CD4-positive, alpha-beta T cell (primary cell): ENCODE measurements around the gene KIAA2012. TPM values are rescaled to one million over a fixed set of nuclear protein-coding genes. Genes with fewer than 3 reads are reported as not detected.

Source experiments
- ATAC-seq: fragments of 200-7000 bp; cut with Tn5 transposase; one replicate; pipeline ENCODE4 v1.10.0; 2022; ENCODE audit warnings: mild to moderate bottlenecking; ENCODE audit not compliant: poor library complexity
- CTCF ChIA-PET: fragments of 350-600 bp; sonication (Branson Sonifier 250); formaldehyde crosslinking; loops from one replicate; lab custom pipeline; 2021; ENCODE audit warnings: antibody characterized with exemption, inconsistent platforms; lab: Charles Lee
- POLR2A ChIA-PET: fragments of 350-600 bp; sonication (Branson Sonifier 250); formaldehyde crosslinking; loops from one replicate; lab custom pipeline; 2021; ENCODE audit warnings: antibody characterized with exemption, inconsistent platforms; lab: Charles Lee
- DNase-seq, 14 experiments: peaks; one replicate each; pipeline ENCODE4 v3.0.0-alpha.2; 2013 to 2020; ENCODE audit warnings: mixed read lengths in 2 of 14
- H3K27ac ChIP-seq, 2 donors: one replicate each; pipeline versions ENCODE4 v1.5.1 to v1.7.0; 2013; ENCODE audit warnings: low read length in 2 of 2, low read depth in 1 of 2, mild to moderate bottlenecking in 1 of 2
- H3K27me3 ChIP-seq, 2 experiments: 1 replicate in 1 of 2; 2 replicates in 1 of 2; pipeline versions ENCODE4 v1.6.1 to v1.7.0; 2013; ENCODE audit warnings: low read length in 2 of 2, control low read depth in 1 of 2, mild to moderate bottlenecking in 1 of 2, moderate library complexity in 1 of 2; ENCODE audit not compliant: insufficient read depth in 2 of 2, control insufficient read depth in 1 of 2
- H3K36me3 ChIP-seq: one replicate; pipeline ENCODE4 v1.6.1; 2013; ENCODE audit warnings: low read length, control low read depth; ENCODE audit not compliant: insufficient read depth
- H3K4me1 ChIP-seq: one replicate; pipeline ENCODE4 v1.6.1; 2013; ENCODE audit warnings: low read length, control low read depth; ENCODE audit not compliant: insufficient read depth
- H3K4me3 ChIP-seq: one replicate; pipeline ENCODE4 v1.5.1; 2013; ENCODE audit warnings: mild to moderate bottlenecking, low read length, moderate library complexity
- H3K9me3 ChIP-seq, 2 experiments: 1 replicate in 1 of 2; 2 replicates in 1 of 2; pipeline versions ENCODE4 v1.6.1 to v1.7.0; 2013; ENCODE audit warnings: low read length in 2 of 2, mild to moderate bottlenecking in 2 of 2, control low read depth in 1 of 2, moderate library complexity in 1 of 2; ENCODE audit not compliant: control insufficient read depth in 1 of 2, insufficient read depth in 1 of 2
- H3K27ac Mint-ChIP-seq: one replicate; pipeline ENCODE4 v1.8.0; 2020; ENCODE audit warnings: mixed read lengths
- H3K27me3 Mint-ChIP-seq: one replicate; pipeline ENCODE4 v1.8.0; 2021; ENCODE audit warnings: mixed read lengths
- H3K36me3 Mint-ChIP-seq: one replicate; pipeline ENCODE4 v1.8.0; 2021; ENCODE audit warnings: low read depth, mixed read lengths
- H3K4me1 Mint-ChIP-seq: one replicate; pipeline ENCODE4 v1.8.0; 2021; ENCODE audit warnings: low read depth, mixed read lengths
- H3K4me3 Mint-ChIP-seq: one replicate; pipeline ENCODE4 v1.8.0; 2020; ENCODE audit warnings: mild to moderate bottlenecking, mixed read lengths
- H3K9me3 Mint-ChIP-seq: one replicate; pipeline ENCODE4 v1.8.0; 2020; ENCODE audit warnings: mixed read lengths
- intact Hi-C, 2 experiments: fragments of 100-400 bp; cut with DNase I in 1 of 2; cut with micrococcal nuclease in 1 of 2; formaldehyde crosslinking; loops; one replicate each; pipeline versions ENCODE4 v1.15.1 to v1.9.0; 2023 to 2025; cut with DNase I, micrococcal nuclease
- total RNA-seq, 174 experiments: library from RNA in 2 of 174; stranded (reverse) in 2 of 174; gene quantifications; one replicate each; pipeline ENCODE4 v1.2.3 and lab custom pipeline; 2021 to 2026
- TF ChIP-seq, protein P1 (sequence below): fragments of 200-600 bp; IDR thresholded peaks from one replicate; pipeline ENCODE4 v1.8.0; 2022; ENCODE audit warnings: antibody characterized with exemption, mild to moderate bottlenecking

KIAA2012 gene
- total RNA-seq, 2 experiments from 2014 or later, result not detected

DNA sequence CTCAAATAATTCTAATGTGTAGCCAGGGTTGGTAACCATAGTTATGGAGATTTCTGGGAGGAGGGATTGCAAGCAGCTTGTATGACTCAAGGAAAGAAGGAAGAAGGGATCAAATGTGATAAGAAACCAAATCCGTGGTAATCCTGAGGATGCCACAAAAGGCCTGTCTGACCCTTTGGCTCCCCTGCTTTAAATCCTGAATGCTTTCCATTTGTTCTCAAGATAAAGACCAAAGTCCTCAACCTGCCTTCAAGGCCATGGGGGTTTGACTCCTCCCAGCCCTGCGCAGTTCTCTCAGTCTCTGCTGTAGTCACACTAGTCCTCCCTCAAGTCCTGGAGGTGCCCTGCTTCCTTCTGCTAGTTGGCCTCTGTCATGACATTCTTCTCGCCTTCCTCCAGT is 91.4 kb downstream of the KIAA2012 start:
- POLR2A ChIA-PET, result no interaction called here
- H3K4me3 Mint-ChIP-seq, result no peak overlapping the region
- CTCF ChIA-PET, result interaction anchor here (0.9 kb wide), 1 partner anchor 14 kb away, joined by 3 read pairs; no protein-coding TSS in a partner anchor
- no peaks in the 10 kb centered on the region for H3K27me3 Mint-ChIP-seq
- H3K27ac Mint-ChIP-seq, result no peak overlapping the region
- Histone ChIP-seq H3K4me3 (no peak overlapping the region), H3K27me3 (no peaks in the 10 kb centered on the region), H3K36me3 (no peaks in the 10 kb centered on the region), H3K4me1 (no peaks in the 10 kb centered on the region), H3K9me3 (no peaks in the 10 kb centered on the region), H3K27ac (no peak overlapping the region)
- H3K9me3 Mint-ChIP-seq, result no peaks in the 10 kb centered on the region
- no peaks in the 10 kb centered on the region for H3K36me3 Mint-ChIP-seq
- H3K4me1 Mint-ChIP-seq, result no peaks in the 10 kb centered on the region
- TF ChIP-seq, protein P1, sequence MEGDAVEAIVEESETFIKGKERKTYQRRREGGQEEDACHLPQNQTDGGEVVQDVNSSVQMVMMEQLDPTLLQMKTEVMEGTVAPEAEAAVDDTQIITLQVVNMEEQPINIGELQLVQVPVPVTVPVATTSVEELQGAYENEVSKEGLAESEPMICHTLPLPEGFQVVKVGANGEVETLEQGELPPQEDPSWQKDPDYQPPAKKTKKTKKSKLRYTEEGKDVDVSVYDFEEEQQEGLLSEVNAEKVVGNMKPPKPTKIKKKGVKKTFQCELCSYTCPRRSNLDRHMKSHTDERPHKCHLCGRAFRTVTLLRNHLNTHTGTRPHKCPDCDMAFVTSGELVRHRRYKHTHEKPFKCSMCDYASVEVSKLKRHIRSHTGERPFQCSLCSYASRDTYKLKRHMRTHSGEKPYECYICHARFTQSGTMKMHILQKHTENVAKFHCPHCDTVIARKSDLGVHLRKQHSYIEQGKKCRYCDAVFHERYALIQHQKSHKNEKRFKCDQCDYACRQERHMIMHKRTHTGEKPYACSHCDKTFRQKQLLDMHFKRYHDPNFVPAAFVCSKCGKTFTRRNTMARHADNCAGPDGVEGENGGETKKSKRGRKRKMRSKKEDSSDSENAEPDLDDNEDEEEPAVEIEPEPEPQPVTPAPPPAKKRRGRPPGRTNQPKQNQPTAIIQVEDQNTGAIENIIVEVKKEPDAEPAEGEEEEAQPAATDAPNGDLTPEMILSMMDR, result no peak
- intact Hi-C loops, result no loop called here
- no peak for ATAC-seq
- DNase-seq, result no peak

- Mint-ChIP-seq H3K36me3 (no peaks in the 10 kb centered on the region), H3K4me3 (no peak overlapping the region), H3K27me3 (peaks cover 5% of the 10 kb centered on the region), H3K27ac (no peak overlapping the region), H3K4me1 (no peaks in the 10 kb centered on the region), H3K9me3 (no peaks in the 10 kb centered on the region)
- DNase-seq (no peak), ATAC-seq (no peak)
- Histone ChIP-seq H3K36me3 (no peaks in the 10 kb centered on the region), H3K4me3 (no peak overlapping the region), H3K27ac (no peak overlapping the region), H3K27me3 (no peaks in the 10 kb centered on the region), H3K9me3 (no peaks in the 10 kb centered on the region), H3K4me1 (no peaks in the 10 kb centered on the region)
- TF ChIP-seq, protein P1, result no peak
- POLR2A ChIA-PET, result no interaction called here
- CTCF ChIA-PET, result no interaction called here
- intact Hi-C loops, result no loop called here
Measured at GRCh38 chr2:202165208-202165607, 92.2 kb downstream of the KIAA2012 start.

DNA sequence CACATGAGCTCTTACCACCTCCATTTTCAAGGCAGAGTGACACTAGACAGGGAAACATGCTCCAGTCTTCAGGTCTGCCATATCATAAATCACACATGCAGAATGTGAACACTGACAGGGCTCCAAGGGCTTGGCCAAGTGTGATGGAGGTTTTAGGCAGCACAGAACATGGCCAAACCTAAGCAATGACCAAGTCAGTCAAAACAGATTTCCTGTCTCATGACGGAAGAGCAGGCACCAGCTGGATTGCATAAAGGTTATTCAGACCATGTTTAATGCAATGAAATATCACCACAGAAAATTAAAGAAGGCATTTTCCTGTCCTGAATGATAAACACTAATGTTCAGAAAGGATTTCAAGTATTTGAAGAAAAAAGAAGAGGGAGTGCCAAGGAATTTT is 92.9 kb downstream of the KIAA2012 start:
- Histone ChIP-seq H3K4me1 (no peaks in the 10 kb centered on the region), H3K27me3 (no peaks in the 10 kb centered on the region), H3K36me3 (no peaks in the 10 kb centered on the region), H3K4me3 (no peak overlapping the region), H3K27ac (no peak overlapping the region), H3K9me3 (no peaks in the 10 kb centered on the region)
- no peak overlapping the region for H3K4me3 Mint-ChIP-seq
- H3K27me3 Mint-ChIP-seq, result peaks cover 12% of the 10 kb centered on the region
- H3K4me1 Mint-ChIP-seq, result peaks cover 3% of the 10 kb centered on the region
- H3K9me3 Mint-ChIP-seq, result no peaks in the 10 kb centered on the region
- no peaks in the 10 kb centered on the region for H3K36me3 Mint-ChIP-seq
- intact Hi-C loops, result no loop called here
- TF ChIP-seq, protein P1, result no peak
- ATAC-seq (no peak), DNase-seq (no peak)
- H3K27ac Mint-ChIP-seq, result no peak overlapping the region
- ChIA-PET POLR2A (no interaction called here), CTCF (no interaction called here)
